ENCODE data around the gene PPARD. TPM values are rescaled to one million over a fixed set of nuclear protein-coding genes. Genes with fewer than 3 reads are reported as not detected.
A peak's percentile ranks its signal among the peaks of the same experiment; 100 is the strongest.

PPARD gene
- polyA plus RNA-seq, 1 donor: 26.3 TPM

DNA sequence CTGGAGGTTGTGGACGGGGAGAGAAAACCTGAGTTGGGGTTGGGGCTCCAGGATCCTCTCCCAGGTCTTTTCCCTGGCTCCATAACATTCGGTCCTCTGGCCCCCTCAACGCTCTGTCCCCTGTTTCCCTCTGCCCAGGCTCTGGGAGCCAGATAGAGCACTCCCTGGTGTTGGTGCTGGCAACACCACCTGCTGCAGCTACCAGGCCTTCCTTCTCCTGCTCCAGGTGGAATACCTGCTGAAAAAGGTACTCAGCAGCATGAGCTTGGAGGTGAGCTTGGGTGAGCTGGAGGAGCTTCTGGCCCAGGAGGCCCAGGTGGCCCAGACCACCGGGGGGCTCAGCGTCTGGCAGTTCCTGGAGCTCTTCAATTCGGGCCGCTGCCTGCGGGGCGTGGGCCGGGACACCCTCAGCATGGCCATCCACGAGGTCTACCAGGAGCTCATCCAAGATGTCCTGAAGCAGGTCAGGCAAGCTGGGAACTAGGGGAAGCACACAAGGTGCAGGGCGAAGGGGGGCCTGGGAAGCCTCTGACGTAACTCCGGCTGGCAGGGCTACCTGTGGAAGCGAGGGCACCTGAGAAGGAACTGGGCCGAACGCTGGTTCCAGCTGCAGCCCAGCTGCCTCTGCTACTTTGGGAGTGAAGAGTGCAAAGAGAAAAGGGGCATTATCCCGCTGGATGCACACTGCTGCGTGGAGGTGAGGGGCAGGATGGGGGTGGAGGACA, 30.1 kb upstream of the PPARD start:
- no CpG with 5 or more reads among the region's 19 CpGs for WGBS (ENCODE audit: insufficient coverage, low lambda C conversion rate)
- H3K27ac ChIP-seq (ENCODE audit: low read length): no peak overlapping the region

DNA sequence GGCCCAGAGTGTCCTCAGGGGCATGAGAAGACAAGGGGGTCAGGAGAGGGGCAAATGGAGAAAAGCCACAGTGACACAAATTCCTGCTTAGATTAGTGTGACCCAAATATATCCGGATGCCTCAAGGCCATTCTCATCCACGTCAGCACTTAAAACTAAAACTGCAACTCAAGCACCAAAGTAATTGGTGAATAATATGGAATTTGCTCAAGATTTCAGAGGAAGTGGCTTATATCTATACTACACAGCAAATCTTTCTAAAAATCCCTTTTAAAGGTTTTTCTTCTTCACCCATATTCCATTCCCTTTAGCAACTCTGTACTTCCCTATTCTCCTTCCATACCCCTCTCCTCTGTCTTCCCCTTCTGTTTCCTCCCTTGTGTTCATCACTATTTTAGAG, 29.6 kb upstream of the PPARD start:
- no CpG with 5 or more reads among the region's 2 CpGs for WGBS (ENCODE audit: insufficient coverage, low lambda C conversion rate)
- Histone ChIP-seq H3K4me3 (ENCODE audit: low read length) (no peak overlapping the region), H3K9me3 (ENCODE audit: control insufficient read depth, low read depth, low read length) (peaks cover 3% of the 10 kb centered on the region), H3K27me3 (ENCODE audit: control insufficient read depth, insufficient read depth, low read length) (no peaks in the 10 kb centered on the region), H3K4me1 (ENCODE audit: control insufficient read depth, insufficient read depth, low read length) (peaks cover 4% of the 10 kb centered on the region), H3K27ac (ENCODE audit: low read length) (no peak overlapping the region), H3K36me3 (ENCODE audit: control insufficient read depth, insufficient read depth, low read length) (peaks cover 2% of the 10 kb centered on the region)
- DNase-seq: no peak

More for the DNA sequence above, 30.1 kb upstream of the PPARD start:
- no peak for DNase-seq
- Histone ChIP-seq H3K4me3 (ENCODE audit: low read length) (no peak overlapping the region), H3K9me3 (ENCODE audit: control insufficient read depth, low read depth, low read length) (no peaks in the 10 kb centered on the region), H3K36me3 (ENCODE audit: control insufficient read depth, insufficient read depth, low read length) (peaks cover 2% of the 10 kb centered on the region), H3K4me1 (ENCODE audit: control insufficient read depth, insufficient read depth, low read length) (no peaks in the 10 kb centered on the region), H3K27me3 (ENCODE audit: control insufficient read depth, insufficient read depth, low read length) (no peaks in the 10 kb centered on the region)

DNA sequence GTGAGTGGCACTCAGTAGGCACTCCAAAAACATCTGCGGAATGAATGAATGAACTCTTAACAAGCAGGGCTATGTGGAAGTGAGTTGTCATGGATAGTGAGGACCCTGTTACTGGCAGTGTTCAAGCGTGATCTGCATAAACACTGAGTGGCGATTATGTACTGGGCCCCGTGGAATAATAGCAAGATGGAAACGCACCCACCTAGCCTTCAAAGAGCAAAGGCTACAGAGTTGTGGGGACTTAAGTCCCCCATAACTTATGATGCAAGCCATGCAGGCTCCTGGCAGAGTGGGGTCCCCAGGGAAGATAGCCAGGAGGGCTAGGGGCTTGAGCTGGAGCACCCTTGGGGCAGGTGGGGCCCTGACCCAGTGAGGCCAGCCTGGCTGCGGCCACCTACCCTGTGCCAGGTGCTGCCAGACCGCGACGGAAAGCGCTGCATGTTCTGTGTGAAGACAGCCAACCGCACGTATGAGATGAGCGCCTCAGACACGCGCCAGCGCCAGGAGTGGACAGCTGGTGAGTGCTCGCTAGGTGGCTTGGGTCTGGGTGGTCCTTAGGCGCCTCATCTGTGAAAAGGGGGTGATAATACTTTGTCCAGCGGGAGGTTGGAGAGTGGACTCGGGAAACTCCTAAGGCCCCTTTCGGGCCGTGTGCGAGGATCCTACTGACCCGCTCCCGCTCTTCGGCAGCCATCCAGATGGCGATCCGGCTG, 24.7 kb upstream of the PPARD start:
- Histone ChIP-seq H3K4me3 (ENCODE audit: low read length) (peak overlapping the region; percentile 47), H3K4me1 (ENCODE audit: control insufficient read depth, insufficient read depth, low read length) (peaks cover 15% of the 10 kb centered on the region), H3K27ac (ENCODE audit: low read length) (peak overlapping the region; percentile 5), H3K9me3 (ENCODE audit: control insufficient read depth, low read depth, low read length) (peaks cover 3% of the 10 kb centered on the region), H3K36me3 (ENCODE audit: control insufficient read depth, insufficient read depth, low read length) (peaks cover 3% of the 10 kb centered on the region), H3K27me3 (ENCODE audit: control insufficient read depth, insufficient read depth, low read length) (no peaks in the 10 kb centered on the region)
- WGBS (ENCODE audit: insufficient coverage, low lambda C conversion rate): no CpG with 5 or more reads among the region's 28 CpGs
- DNase-seq: no peak

DNA sequence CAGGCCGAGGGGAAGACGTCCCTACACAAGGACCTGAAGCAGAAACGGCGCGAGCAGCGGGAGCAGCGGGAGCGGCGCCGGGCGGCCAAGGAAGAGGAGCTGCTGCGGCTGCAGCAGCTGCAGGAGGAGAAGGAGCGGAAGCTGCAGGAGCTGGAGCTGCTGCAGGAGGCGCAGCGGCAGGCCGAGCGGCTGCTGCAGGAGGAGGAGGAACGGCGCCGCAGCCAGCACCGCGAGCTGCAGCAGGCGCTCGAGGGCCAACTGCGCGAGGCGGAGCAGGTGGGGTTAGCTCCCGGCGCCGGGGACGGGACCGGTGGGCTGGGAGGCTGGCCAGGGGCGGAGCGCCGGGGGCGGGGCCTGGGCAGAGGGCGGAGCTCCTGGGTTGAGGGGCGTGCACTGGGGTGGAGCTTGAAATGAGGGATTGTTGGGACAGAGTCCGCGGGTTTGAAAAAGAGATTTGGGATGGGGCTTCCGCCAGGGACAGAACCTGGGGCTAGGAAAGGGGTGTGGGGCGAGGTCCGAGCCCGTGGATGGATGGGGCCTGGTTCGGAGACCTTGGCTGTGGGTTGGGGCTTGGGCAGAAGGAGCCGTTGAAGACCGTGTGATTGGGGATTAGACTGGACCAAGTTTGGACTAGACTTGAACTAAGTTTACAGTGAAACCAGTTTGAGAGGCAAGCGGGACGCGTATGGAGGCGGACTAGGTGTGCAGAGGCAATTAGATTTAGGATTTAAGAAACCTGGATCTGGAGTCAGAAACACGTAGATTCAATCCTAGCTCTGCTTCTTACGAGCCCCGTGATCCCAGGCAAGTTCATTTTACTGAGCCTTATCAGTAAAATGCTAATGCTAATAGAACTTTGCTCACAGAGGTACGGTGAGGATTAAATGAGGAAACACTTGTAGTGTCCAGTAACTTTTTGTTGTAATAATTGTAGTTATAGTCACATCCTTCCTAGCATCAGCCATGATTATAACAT, 23.9 kb upstream of the PPARD start:
- H3K27ac ChIP-seq (ENCODE audit: low read length): peak overlapping the region; percentile 92
- DNase-seq: peak; percentile 87 to 93
- WGBS (ENCODE audit: insufficient coverage, low lambda C conversion rate): 0% methylated on average over 1 of the region's 55 CpGs
- no peaks in the 10 kb centered on the region for H3K27me3 ChIP-seq (ENCODE audit: control insufficient read depth, insufficient read depth, low read length)
- H3K36me3 ChIP-seq (ENCODE audit: control insufficient read depth, insufficient read depth, low read length): peaks cover 3% of the 10 kb centered on the region
- peak overlapping the region; percentile 58 for H3K4me3 ChIP-seq (ENCODE audit: low read length)
- H3K4me1 ChIP-seq (ENCODE audit: control insufficient read depth, insufficient read depth, low read length): peaks cover 15% of the 10 kb centered on the region
- peaks cover 3% of the 10 kb centered on the region for H3K9me3 ChIP-seq (ENCODE audit: control insufficient read depth, low read depth, low read length)

DNA sequence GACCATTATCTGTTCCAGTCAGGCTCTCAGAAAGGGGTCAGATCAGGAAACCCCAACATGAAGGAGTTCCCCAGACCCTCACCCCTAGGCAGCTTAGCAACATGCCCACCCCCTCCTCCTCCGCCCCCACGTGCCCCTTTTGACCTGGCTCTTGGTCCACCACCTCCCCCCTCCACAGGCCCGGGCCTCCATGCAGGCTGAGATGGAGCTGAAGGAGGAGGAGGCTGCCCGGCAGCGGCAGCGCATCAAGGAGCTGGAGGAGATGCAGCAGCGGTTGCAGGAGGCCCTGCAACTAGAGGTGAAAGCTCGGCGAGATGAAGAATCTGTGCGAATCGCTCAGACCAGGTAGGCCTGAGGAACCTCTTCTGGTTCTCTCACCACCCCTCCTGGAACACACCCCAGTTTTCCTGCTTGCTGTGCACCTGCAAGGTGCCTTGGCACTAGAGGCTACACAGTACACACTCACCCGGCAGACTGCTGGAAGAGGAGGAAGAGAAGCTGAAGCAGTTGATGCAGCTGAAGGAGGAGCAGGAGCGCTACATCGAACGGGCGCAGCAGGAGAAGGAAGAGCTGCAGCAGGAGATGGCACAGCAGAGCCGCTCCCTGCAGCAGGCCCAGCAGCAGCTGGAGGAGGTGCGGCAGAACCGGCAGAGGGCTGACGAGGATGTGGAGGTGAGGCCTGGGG, 22.9 kb upstream of the PPARD start:
- H3K4me1 ChIP-seq (ENCODE audit: control insufficient read depth, insufficient read depth, low read length): peaks cover 15% of the 10 kb centered on the region
- WGBS (ENCODE audit: insufficient coverage, low lambda C conversion rate): no CpG with 5 or more reads among the region's 20 CpGs
- DNase-seq: no peak
- H3K36me3 ChIP-seq (ENCODE audit: control insufficient read depth, insufficient read depth, low read length): peaks cover 3% of the 10 kb centered on the region
- no peaks in the 10 kb centered on the region for H3K27me3 ChIP-seq (ENCODE audit: control insufficient read depth, insufficient read depth, low read length)
- H3K27ac ChIP-seq (ENCODE audit: low read length): peak overlapping the region; percentile 92
- peaks cover 3% of the 10 kb centered on the region for H3K9me3 ChIP-seq (ENCODE audit: control insufficient read depth, low read depth, low read length)
- no peak overlapping the region for H3K4me3 ChIP-seq (ENCODE audit: low read length)

DNA sequence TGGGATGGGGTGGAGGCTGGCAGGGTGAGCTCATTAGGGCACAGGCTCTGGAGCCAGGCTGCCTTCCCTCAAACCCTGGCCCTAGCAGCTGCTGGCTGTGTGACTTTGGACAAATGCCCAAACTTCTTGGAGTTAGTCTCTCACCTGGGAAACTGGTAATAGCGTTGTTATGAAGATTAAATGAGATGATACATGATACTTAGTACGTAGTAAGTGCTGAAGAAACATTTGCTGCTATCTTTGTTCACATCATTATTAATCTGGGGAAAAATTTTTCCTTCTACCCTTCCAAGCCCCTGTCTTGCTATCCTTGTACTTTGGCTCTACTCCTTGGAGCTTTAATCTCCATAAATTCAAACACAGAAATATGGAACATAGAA, 22.3 kb upstream of the PPARD start:
- no peak for DNase-seq
- Histone ChIP-seq H3K27me3 (ENCODE audit: control insufficient read depth, insufficient read depth, low read length) (no peaks in the 10 kb centered on the region), H3K4me1 (ENCODE audit: control insufficient read depth, insufficient read depth, low read length) (peaks cover 15% of the 10 kb centered on the region), H3K9me3 (ENCODE audit: control insufficient read depth, low read depth, low read length) (peaks cover 3% of the 10 kb centered on the region), H3K27ac (ENCODE audit: low read length) (no peak overlapping the region), H3K36me3 (ENCODE audit: control insufficient read depth, insufficient read depth, low read length) (peaks cover 3% of the 10 kb centered on the region), H3K4me3 (ENCODE audit: low read length) (no peak overlapping the region)
- no CpG with 5 or more reads among the region's 2 CpGs for WGBS (ENCODE audit: insufficient coverage, low lambda C conversion rate)

DNA sequence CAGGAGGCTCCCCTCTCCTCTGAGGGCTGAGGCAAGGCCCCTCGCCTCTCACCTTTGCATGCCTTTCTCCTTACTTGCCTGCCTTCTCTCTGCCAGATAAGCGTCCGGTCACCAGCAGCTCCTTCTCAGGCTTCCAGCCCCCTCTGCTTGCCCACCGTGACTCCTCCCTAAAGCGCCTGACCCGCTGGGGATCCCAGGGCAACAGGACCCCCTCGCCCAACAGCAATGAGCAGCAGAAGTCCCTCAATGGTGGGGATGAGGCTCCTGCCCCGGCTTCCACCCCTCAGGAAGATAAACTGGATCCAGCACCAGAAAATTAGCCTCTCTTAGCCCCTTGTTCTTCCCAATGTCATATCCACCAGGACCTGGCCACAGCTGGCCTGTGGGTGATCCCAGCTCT, 21.3 kb upstream of the PPARD start:
- H3K27me3 ChIP-seq (ENCODE audit: control insufficient read depth, insufficient read depth, low read length): no peaks in the 10 kb centered on the region
- WGBS (ENCODE audit: insufficient coverage, low lambda C conversion rate): no CpG with 5 or more reads among the region's 8 CpGs
- peaks cover 3% of the 10 kb centered on the region for H3K9me3 ChIP-seq (ENCODE audit: control insufficient read depth, low read depth, low read length)
- DNase-seq: no peak
- peaks cover 3% of the 10 kb centered on the region for H3K36me3 ChIP-seq (ENCODE audit: control insufficient read depth, insufficient read depth, low read length)
- no peak overlapping the region for H3K4me3 ChIP-seq (ENCODE audit: low read length)
- H3K27ac ChIP-seq (ENCODE audit: low read length): no peak overlapping the region
- H3K4me1 ChIP-seq (ENCODE audit: control insufficient read depth, insufficient read depth, low read length): peaks cover 15% of the 10 kb centered on the region

DNA sequence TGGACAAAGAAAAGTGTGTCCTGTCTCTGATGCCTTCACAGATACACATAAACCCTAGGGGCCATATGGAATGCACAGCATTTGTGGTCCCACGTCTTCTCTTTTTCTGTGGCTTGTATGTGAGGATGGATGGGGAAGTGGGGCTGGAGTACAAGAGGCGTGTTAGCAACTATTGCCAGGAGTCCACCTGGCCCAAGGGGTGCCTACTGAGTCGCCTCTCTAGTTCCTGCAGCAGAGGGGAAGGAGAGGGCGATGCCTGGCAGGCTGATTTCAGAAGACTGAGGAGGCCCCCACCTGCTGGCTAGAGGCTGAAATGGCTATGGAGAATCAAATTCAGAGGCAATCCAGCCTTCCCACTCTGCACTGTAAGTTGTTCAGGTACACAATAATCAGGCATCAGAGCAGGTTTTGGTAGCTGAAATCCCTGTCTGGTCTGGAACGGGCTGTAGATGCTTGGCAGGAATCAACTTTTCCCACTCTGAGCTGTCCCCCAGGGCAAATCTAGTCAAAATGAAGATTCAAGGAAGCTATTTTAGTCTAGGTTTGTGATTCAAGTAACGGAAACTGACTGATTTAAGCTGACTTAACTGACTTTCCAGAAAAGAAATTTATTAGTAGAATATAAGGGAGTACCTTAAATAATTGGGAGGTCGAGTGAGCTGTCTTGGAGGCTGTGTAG, 14.9 kb upstream of the PPARD start:
- H3K27ac ChIP-seq (ENCODE audit: low read length): no peak overlapping the region
- no peaks in the 10 kb centered on the region for H3K36me3 ChIP-seq (ENCODE audit: control insufficient read depth, insufficient read depth, low read length)
- DNase-seq: peak; percentile 52 to 63
- no peaks in the 10 kb centered on the region for H3K4me1 ChIP-seq (ENCODE audit: control insufficient read depth, insufficient read depth, low read length)
- WGBS (ENCODE audit: insufficient coverage, low lambda C conversion rate): 100% methylated on average over 1 of the region's 7 CpGs
- H3K4me3 ChIP-seq (ENCODE audit: low read length): no peak overlapping the region
- H3K9me3 ChIP-seq (ENCODE audit: control insufficient read depth, low read depth, low read length): peaks cover 10% of the 10 kb centered on the region
- H3K27me3 ChIP-seq (ENCODE audit: control insufficient read depth, insufficient read depth, low read length): no peaks in the 10 kb centered on the region

DNA sequence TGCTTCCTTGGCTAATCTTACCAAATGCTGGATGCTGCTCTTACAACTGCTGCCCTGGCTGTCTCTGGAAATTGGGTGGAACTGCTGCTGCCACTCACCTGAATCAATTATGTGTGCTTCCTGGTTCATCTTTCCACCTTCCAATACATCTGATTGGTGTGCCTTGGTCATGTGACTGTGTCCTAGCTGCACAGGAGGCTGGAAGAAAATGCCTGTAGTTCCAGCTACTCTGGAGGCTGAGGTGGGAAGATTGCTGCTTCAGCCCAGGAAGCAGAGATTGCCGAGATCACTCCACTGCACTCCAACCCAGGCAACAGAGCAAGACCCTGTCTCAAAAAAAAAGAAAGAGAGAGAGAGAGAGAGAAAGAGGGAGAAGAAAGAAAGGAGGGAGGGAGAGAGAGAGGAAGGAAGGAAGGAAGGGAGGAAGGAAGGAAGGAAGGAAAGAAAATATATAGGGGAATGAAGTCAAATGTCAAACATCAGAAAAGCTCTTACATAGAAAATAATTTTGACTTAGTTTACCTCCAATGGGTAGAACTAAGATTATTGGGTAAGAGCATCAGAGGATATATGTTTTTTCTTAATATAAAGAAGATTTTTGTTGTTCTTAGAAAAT, 14.1 kb upstream of the PPARD start:
- Histone ChIP-seq H3K4me3 (ENCODE audit: low read length) (no peak overlapping the region), H3K9me3 (ENCODE audit: control insufficient read depth, low read depth, low read length) (peaks cover 10% of the 10 kb centered on the region), H3K27ac (ENCODE audit: low read length) (no peak overlapping the region), H3K27me3 (ENCODE audit: control insufficient read depth, insufficient read depth, low read length) (no peaks in the 10 kb centered on the region), H3K4me1 (ENCODE audit: control insufficient read depth, insufficient read depth, low read length) (no peaks in the 10 kb centered on the region), H3K36me3 (ENCODE audit: control insufficient read depth, insufficient read depth, low read length) (no peaks in the 10 kb centered on the region)
- WGBS (ENCODE audit: insufficient coverage, low lambda C conversion rate): 80% methylated on average over 1 of the region's 1 CpG
- no peak for DNase-seq

All from large intestine (tissue), 3 donors.